ENCODE results near the gene SMYD5.

- no peak for TF ChIP-seq CTCF (IDR thresholded peaks at IDR 0.05)
- no peak for TF ChIP-seq POLR2A (IDR thresholded peaks at IDR 0.05)
These were observed 50.7 kb downstream of the SMYD5 start for GRCh38 chr2:73264783-73265182.
